Left lung (tissue), 10 donors: ENCODE measurements around the gene ZNF324B. TPM values are rescaled to one million over a fixed set of nuclear protein-coding genes. Genes with fewer than 3 reads are reported as not detected.

Experiments used
- ATAC-seq: fragments of 200-7000 bp; cut with Tn5 transposase; one replicate; pipeline ENCODE4 v1.9.1; 2020; ENCODE audit warnings: moderate library complexity
- DNase-seq, 4 donors: peaks; one replicate each; pipeline ENCODE4 v3.0.0-alpha.2; 2013 to 2020
- H3K27ac ChIP-seq, 2 donors: fragments of 200-600 bp; sonication (generic) in 1 of 2; one replicate each; pipeline versions ENCODE4 v1.5.0 to v1.8.0; 2020 to 2021
- H3K27me3 ChIP-seq, 2 donors: fragments of 200-600 bp; sonication (generic) in 1 of 2; one replicate each; pipeline versions ENCODE4 v1.5.0 to v1.8.0; 2020 to 2021
- H3K36me3 ChIP-seq, 2 donors: fragments of 200-600 bp; sonication (generic) in 1 of 2; one replicate each; pipeline versions ENCODE4 v1.5.0 to v1.8.0; 2020 to 2021
- H3K4me1 ChIP-seq, 2 donors: fragments of 200-600 bp; one replicate each; pipeline ENCODE4 v1.8.0; 2021
- H3K4me3 ChIP-seq, 2 donors: fragments of 200-600 bp; sonication (generic) in 1 of 2; one replicate each; pipeline versions ENCODE4 v1.5.0 to v1.8.0; 2020 to 2021; ENCODE audit warnings: mild to moderate bottlenecking in 1 of 2
- H3K9me3 ChIP-seq, 2 donors: fragments of 200-600 bp; sonication (generic) in 1 of 2; one replicate each; pipeline versions ENCODE4 v1.5.0 to v1.8.0; 2020 to 2021
- intact Hi-C, 2 donors: fragments of 100-400 bp; cut with DNase I; formaldehyde crosslinking; loops; one replicate each; pipeline versions ENCODE4 v1.11.2 to v1.14.2; 2022
- polyA plus RNA-seq, 6 donors: library from polyadenylated mRNA; unstranded; fragments of 120-200 nt; gene quantifications; one replicate each; pipeline ENCODE4 v1.2.1, GENCODE V29; 2013; ENCODE audit not compliant: insufficient read length in 6 of 6
- total RNA-seq, 2 donors: library from RNA; stranded (reverse); fragmentation: NEBNext Ultra II Directional; extraction: Animal tissue kit (Norgen Biotek cat#: 25700); gene quantifications; one replicate each; pipeline ENCODE4 v1.2.1, GENCODE V29; 2021
- TF ChIP-seq, protein P1 (sequence below), 2 donors: fragments of 200-600 bp; sonication (generic) in 1 of 2; IDR thresholded peaks; one replicate each; pipeline versions ENCODE4 v1.5.0 to v1.8.0; 2021; ENCODE audit warnings: antibody characterized with exemption in 2 of 2
- donor health status: DM: no; HTN: yes; CAD: no.
- donor health status: DM: no; HTN: no; CAD: no.

The ZNF324B gene
- total and polyA plus RNA-seq, 8 donors, result 5.2 to 7.8 (median 6.7) TPM

DNA sequence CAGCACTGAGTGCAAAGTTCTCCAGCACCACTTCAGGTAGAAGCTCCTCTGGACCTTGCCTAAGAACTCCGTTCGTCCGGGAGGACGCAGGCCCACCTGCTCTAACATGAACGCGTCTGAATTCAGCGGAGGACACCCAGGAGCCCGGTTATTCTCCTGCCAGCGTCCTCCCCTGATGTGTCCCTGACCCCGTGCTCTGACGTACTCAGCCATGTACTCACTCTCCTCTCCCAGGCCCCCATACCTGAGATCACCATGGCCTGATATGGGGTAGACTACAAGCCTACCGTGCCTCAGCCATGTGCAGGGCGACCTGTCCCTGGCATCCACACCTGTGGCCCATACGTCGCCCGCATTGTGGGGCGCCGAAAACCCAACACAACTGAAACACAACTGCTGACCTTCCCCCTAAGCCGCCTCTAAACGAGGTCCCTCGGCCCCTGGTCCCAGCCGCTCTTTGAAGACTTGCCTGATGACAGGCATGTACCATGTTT, 43.7 kb upstream of the ZNF324B start:
- H3K9me3 ChIP-seq, result no peaks in the 10 kb centered on the region
- peak overlapping the region; percentile 90 to 92 for H3K4me3 ChIP-seq
- peak overlapping the region; percentile 82 to 89 for H3K27ac ChIP-seq
- no peaks in the 10 kb centered on the region for H3K27me3 ChIP-seq
- peak; percentile 6 for ATAC-seq
- intact Hi-C loops, result no loop called here
- TF ChIP-seq, protein P1, sequence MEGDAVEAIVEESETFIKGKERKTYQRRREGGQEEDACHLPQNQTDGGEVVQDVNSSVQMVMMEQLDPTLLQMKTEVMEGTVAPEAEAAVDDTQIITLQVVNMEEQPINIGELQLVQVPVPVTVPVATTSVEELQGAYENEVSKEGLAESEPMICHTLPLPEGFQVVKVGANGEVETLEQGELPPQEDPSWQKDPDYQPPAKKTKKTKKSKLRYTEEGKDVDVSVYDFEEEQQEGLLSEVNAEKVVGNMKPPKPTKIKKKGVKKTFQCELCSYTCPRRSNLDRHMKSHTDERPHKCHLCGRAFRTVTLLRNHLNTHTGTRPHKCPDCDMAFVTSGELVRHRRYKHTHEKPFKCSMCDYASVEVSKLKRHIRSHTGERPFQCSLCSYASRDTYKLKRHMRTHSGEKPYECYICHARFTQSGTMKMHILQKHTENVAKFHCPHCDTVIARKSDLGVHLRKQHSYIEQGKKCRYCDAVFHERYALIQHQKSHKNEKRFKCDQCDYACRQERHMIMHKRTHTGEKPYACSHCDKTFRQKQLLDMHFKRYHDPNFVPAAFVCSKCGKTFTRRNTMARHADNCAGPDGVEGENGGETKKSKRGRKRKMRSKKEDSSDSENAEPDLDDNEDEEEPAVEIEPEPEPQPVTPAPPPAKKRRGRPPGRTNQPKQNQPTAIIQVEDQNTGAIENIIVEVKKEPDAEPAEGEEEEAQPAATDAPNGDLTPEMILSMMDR (IDR thresholded peaks at IDR 0.05), result no peak
- peaks cover 8 to 26% of the 10 kb centered on the region in 2 donors for H3K4me1 ChIP-seq
- no peak for DNase-seq
- H3K36me3 ChIP-seq, result no peaks in the 10 kb centered on the region

- Histone ChIP-seq H3K4me1 (peaks cover 8 to 26% of the 10 kb centered on the region in 2 donors), H3K4me3 (peak within 1 kb of the TSS; percentile 90 to 92), H3K27ac (peak within 1 kb of the TSS; percentile 82 to 89), H3K27me3 (no peaks in the 10 kb centered on the region), H3K36me3 (no peaks in the 10 kb centered on the region), H3K9me3 (no peaks in the 10 kb centered on the region)
- ATAC-seq (peak; percentile 98), DNase-seq (peak; percentile 93 to 98 (median 97))
- TF ChIP-seq, protein P1 (IDR thresholded peaks at IDR 0.05), result no peak
- intact Hi-C loops, result no loop called here
Observed at GRCh38 chr19:58408152-58409009, 43.0 kb upstream of the ZNF324B start, which contains the start of gene ZNF584. Gene ZNF584 (plus strand): TSS chr19:58408649. CDS start chr19:58409148, 499 bp downstream.

- intact Hi-C loops, result no loop called here
- peaks cover 8 to 26% of the 10 kb centered on the region in 2 donors for H3K4me1 ChIP-seq
- DNase-seq (peak in 1 of 4 donors; percentile 34), ATAC-seq (peak; percentile 37)
- no peaks in the 10 kb centered on the region for H3K36me3 ChIP-seq
- H3K9me3 ChIP-seq, result no peaks in the 10 kb centered on the region
- no peaks in the 10 kb centered on the region for H3K27me3 ChIP-seq
- peak overlapping the region; percentile 90 to 92 for H3K4me3 ChIP-seq
- H3K27ac ChIP-seq, result peak overlapping the region; percentile 82 to 89
- TF ChIP-seq, protein P1 (IDR thresholded peaks at IDR 0.05), result no peak
Observed at GRCh38 chr19:58409010-58409790, 42.2 kb upstream of the ZNF324B start.

GRCh38 chr19:58416604-58417003, 34.8 kb upstream of the ZNF324B start:
- H3K4me1 ChIP-seq, result no peaks in the 10 kb centered on the region
- H3K9me3 ChIP-seq, result peaks cover 0 to 5% of the 10 kb centered on the region in 2 donors
- H3K27me3 ChIP-seq, result no peaks in the 10 kb centered on the region
- TF ChIP-seq, protein P1 (IDR thresholded peaks at IDR 0.05), result no peak
- no peak overlapping the region for H3K4me3 ChIP-seq
- H3K36me3 ChIP-seq, result peaks cover 0 to 56% of the 10 kb centered on the region in 2 donors
- ATAC-seq, result no peak
- H3K27ac ChIP-seq, result no peak overlapping the region
- no peak for DNase-seq
- intact Hi-C loops, result no loop called here
